ENCODE measurements around the gene TMEM132D. TPM values are rescaled to one million over a fixed set of nuclear protein-coding genes. Genes with fewer than 3 reads are reported as not detected.

TMEM132D gene
- total RNA-seq, 1 experiment from 2014 or later = not detected

- no TSS peak for BruUV-seq (replicated peaks)
- no peak for ATAC-seq
- no peak for DNase-seq (ENCODE audit: low read depth, low spot score)
- Histone ChIP-seq H3K27me3 (ENCODE audit: control insufficient read depth, insufficient read depth, low read length) (no peaks in the 10 kb centered on the region), H3K4me1 (ENCODE audit: control insufficient read depth, insufficient read depth, low read length) (no peaks in the 10 kb centered on the region), H3K36me3 (ENCODE audit: control insufficient read depth, insufficient read depth, low read length) (no peaks in the 10 kb centered on the region), H3K4me3 (ENCODE audit: low read depth in 2 of 2, low read length in 2 of 2) (no peak overlapping the region), H3K9me3 (ENCODE audit: control insufficient read depth, insufficient read depth, low read depth, low read length) (no peaks in the 10 kb centered on the region), H3K27ac (ENCODE audit: low read length) (no peak overlapping the region)
- CTCF ChIA-PET = no interaction called here
- intact Hi-C loops (cut with micrococcal nuclease; ENCODE audit: unreplicated experiment) (no loop called here), in situ Hi-C loops (cut with HindIII; ENCODE audit: low pct_unique_long_range_greater_than_20kb, low sequenced_read_pairs) (no loop called here)
- POLR2A ChIA-PET = no interaction called here
- TF ChIP-seq TCF7L2 (IDR thresholded peaks at IDR 0.05; ENCODE audit: low read depth, low read length) (no peak), POLR2AphosphoS5 (IDR thresholded peaks at IDR 0.05; ENCODE audit: low read depth, low read length) (no peak), CTCF (IDR thresholded peaks at IDR 0.05) (no peak), SIN3A (IDR thresholded peaks at IDR 0.05; ENCODE audit: borderline replicate concordance, insufficient read depth, low read depth, low read length) (no peak)
- TF ChIP-seq, protein P1, sequence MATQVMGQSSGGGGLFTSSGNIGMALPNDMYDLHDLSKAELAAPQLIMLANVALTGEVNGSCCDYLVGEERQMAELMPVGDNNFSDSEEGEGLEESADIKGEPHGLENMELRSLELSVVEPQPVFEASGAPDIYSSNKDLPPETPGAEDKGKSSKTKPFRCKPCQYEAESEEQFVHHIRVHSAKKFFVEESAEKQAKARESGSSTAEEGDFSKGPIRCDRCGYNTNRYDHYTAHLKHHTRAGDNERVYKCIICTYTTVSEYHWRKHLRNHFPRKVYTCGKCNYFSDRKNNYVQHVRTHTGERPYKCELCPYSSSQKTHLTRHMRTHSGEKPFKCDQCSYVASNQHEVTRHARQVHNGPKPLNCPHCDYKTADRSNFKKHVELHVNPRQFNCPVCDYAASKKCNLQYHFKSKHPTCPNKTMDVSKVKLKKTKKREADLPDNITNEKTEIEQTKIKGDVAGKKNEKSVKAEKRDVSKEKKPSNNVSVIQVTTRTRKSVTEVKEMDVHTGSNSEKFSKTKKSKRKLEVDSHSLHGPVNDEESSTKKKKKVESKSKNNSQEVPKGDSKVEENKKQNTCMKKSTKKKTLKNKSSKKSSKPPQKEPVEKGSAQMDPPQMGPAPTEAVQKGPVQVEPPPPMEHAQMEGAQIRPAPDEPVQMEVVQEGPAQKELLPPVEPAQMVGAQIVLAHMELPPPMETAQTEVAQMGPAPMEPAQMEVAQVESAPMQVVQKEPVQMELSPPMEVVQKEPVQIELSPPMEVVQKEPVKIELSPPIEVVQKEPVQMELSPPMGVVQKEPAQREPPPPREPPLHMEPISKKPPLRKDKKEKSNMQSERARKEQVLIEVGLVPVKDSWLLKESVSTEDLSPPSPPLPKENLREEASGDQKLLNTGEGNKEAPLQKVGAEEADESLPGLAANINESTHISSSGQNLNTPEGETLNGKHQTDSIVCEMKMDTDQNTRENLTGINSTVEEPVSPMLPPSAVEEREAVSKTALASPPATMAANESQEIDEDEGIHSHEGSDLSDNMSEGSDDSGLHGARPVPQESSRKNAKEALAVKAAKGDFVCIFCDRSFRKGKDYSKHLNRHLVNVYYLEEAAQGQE (IDR thresholded peaks at IDR 0.05; ENCODE audit: insufficient read depth in 1 of 2, low read depth in 2 of 2, low read length in 1 of 2) = no peak
Measured at GRCh38 chr12:129870136-129870535, 33.7 kb downstream of the TMEM132D start.

GRCh38 chr12:129868575-129868974 lies 35.2 kb downstream of the TMEM132D start:
- CTCF ChIA-PET = no interaction called here

More at GRCh38 chr12:129868575-129868974, 35.2 kb downstream of the TMEM132D start:
- no peak for ATAC-seq
- in situ Hi-C loops (cut with HindIII; ENCODE audit: low pct_unique_long_range_greater_than_20kb, low sequenced_read_pairs) = no loop called here
- Histone ChIP-seq H3K9me3 (ENCODE audit: control insufficient read depth, insufficient read depth, low read depth, low read length) (no peaks in the 10 kb centered on the region), H3K4me1 (ENCODE audit: control insufficient read depth, insufficient read depth, low read length) (no peaks in the 10 kb centered on the region), H3K27ac (ENCODE audit: low read length) (no peak overlapping the region), H3K27me3 (ENCODE audit: control insufficient read depth, insufficient read depth, low read length) (no peaks in the 10 kb centered on the region), H3K36me3 (ENCODE audit: control insufficient read depth, insufficient read depth, low read length) (no peaks in the 10 kb centered on the region), H3K4me3 (ENCODE audit: low read depth in 2 of 2, low read length in 2 of 2) (no peak overlapping the region)
- no peak for TF ChIP-seq CTCF (IDR thresholded peaks at IDR 0.05)
- TF ChIP-seq POLR2AphosphoS5 (IDR thresholded peaks at IDR 0.05; ENCODE audit: low read depth, low read length) = no peak
- TF ChIP-seq, protein P1 (IDR thresholded peaks at IDR 0.05; ENCODE audit: insufficient read depth in 1 of 2, low read depth in 2 of 2, low read length in 1 of 2) = no peak
- no peak for TF ChIP-seq TCF7L2 (IDR thresholded peaks at IDR 0.05; ENCODE audit: low read depth, low read length)
- no peak for TF ChIP-seq SIN3A (IDR thresholded peaks at IDR 0.05; ENCODE audit: borderline replicate concordance, insufficient read depth, low read depth, low read length)
- DNase-seq (ENCODE audit: low read depth, low spot score) = no peak
- POLR2A ChIA-PET = no interaction called here
- no TSS peak for BruUV-seq (replicated peaks)
- intact Hi-C loops (cut with micrococcal nuclease; ENCODE audit: unreplicated experiment) = no loop called here
